ENCODE measurements around the gene PHF2.

PHF2 gene

DNA sequence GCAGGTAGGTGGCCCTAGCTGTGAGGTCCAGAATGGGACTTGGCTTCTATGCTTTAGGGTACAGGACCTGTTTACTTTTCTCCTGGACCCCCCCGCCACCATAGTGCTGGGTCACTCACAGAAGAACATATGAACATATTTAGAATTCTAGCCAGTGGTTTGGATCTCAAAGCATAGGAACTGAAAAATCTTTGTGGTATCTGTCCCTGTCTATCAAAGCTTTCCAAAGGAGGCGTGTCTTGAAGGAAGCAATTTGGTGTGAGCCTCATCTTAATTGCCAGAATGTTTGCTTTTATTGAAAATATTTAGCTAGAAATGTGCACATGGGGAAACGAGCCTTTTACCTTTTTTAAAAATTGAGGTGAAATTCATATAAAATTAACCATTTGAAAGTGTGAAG is 6.2 kb downstream of the PHF2 start:
- in situ Hi-C loops (cut with MboI; ENCODE audit: low pct_unique_long_range_greater_than_20kb, low sequenced_read_pairs, unreplicated experiment) = no loop called here
- DNase-seq (ENCODE audit: low spot score) = no peak
- TF ChIP-seq, protein P1, sequence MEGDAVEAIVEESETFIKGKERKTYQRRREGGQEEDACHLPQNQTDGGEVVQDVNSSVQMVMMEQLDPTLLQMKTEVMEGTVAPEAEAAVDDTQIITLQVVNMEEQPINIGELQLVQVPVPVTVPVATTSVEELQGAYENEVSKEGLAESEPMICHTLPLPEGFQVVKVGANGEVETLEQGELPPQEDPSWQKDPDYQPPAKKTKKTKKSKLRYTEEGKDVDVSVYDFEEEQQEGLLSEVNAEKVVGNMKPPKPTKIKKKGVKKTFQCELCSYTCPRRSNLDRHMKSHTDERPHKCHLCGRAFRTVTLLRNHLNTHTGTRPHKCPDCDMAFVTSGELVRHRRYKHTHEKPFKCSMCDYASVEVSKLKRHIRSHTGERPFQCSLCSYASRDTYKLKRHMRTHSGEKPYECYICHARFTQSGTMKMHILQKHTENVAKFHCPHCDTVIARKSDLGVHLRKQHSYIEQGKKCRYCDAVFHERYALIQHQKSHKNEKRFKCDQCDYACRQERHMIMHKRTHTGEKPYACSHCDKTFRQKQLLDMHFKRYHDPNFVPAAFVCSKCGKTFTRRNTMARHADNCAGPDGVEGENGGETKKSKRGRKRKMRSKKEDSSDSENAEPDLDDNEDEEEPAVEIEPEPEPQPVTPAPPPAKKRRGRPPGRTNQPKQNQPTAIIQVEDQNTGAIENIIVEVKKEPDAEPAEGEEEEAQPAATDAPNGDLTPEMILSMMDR (IDR thresholded peaks at IDR 0.05; ENCODE audit: extremely low read depth, insufficient read depth, missing control alignments) = no peak

DNA sequence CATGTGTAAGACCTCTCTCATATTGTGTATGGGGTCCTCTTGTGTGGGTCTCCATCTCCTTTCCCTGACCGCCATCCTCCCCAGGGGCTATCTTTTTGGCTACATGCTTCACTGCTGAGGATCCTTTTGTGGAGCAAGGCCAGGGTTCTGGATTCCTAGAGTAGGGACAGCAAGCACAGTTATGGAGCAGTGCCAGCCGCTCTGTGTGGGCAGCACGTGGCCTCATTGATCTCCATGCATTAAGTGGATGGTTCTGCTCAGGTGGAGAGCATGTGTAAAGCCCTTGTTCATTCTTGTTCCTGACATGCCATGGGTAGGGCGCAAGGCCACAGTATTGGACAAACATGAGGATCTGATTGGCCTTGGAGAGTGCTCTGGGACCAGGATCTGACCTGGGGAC is 8.9 kb downstream of the PHF2 start:
- DNase-seq (ENCODE audit: low spot score) = no peak
- TF ChIP-seq, protein P1 (IDR thresholded peaks at IDR 0.05; ENCODE audit: extremely low read depth, insufficient read depth, missing control alignments) = no peak
- in situ Hi-C loops (cut with MboI; ENCODE audit: low pct_unique_long_range_greater_than_20kb, low sequenced_read_pairs, unreplicated experiment) = no loop called here

DNA sequence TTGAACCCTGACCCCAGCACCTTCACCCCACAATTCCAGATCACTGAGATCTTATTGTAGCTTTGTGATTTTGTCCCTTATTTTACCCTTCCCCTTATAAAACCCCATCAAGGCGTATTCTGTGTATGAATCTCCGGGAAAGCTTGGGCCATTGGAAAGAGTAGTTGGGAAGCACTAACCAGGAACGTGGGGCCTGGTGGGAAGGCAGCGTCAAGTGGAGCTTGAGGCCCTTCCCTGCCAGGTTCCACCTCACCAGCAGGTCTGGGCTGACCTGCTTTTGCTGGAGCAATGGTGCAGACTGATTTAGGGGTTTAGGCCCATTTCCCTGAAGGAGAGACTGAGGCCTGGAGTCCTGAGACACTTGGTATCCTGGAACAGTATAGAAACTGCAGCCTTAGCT is 9.3 kb downstream of the PHF2 start:
- no peak for DNase-seq (ENCODE audit: low spot score)
- TF ChIP-seq, protein P1 (IDR thresholded peaks at IDR 0.05; ENCODE audit: extremely low read depth, insufficient read depth, missing control alignments) = no peak
- in situ Hi-C loops (cut with MboI; ENCODE audit: low pct_unique_long_range_greater_than_20kb, low sequenced_read_pairs, unreplicated experiment) = no loop called here

DNA sequence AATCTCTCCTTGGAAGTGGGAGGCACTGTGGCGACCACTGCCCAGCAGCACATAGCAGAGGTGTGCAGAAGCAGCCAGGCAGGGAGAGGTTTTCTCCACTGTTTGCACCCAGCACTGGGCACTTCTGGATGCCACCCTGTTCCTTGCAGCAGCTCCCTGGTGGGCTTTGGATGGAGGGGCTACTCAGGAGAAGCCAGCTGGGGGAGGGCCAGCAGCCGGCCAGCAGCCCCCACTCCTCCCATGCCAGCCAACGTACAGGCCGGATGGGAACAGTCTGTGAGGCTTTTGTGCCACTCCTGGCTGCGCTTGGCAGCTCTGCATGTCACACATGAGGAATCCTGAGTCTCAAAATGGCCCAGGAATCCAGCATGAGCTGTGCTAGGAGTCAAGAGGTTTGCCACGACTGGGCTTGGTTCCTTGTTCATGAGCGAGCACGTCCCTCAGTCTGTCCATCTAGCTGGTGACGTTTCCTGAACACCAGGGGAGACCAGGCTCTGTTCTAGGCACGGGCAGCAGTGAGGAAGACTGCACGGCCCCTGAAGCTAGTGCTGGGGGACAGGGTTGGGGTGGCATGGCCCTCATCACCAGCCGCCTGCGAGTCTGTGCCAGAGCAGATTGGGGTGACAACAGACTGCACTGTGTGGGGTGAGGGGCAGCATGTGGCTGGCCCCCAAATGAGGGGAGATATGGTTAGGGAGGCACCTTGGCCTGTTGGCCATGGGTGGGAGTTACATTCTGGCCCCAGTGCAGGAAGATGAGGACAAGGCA is 10.1 kb downstream of the PHF2 start:
- no peak for DNase-seq (ENCODE audit: low spot score)
- in situ Hi-C loops (cut with MboI; ENCODE audit: low pct_unique_long_range_greater_than_20kb, low sequenced_read_pairs, unreplicated experiment) = no loop called here
- TF ChIP-seq, protein P1 (IDR thresholded peaks at IDR 0.05; ENCODE audit: extremely low read depth, insufficient read depth, missing control alignments) = no peak

DNA sequence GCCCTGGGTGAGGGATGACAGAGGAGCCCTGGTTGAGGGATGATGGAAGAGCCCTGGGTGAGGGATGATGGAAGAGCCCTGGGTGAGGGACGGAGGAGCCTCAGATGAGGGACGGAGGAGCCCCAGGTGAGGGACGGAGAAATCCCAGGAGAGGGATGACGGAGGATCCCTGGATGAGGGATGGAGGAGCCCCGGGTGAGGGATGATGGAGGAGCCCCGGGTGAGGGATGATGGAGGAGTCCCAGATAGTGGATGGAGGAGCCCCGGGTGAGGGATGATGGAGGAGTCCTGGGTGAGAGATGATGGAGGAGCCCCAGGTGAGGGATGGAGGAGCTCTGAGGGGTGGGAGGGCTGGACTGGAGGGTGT is 10.9 kb downstream of the PHF2 start:
- TF ChIP-seq, protein P1 (IDR thresholded peaks at IDR 0.05; ENCODE audit: extremely low read depth, insufficient read depth, missing control alignments) = no peak
- no peak for DNase-seq (ENCODE audit: low spot score)
- in situ Hi-C loops (cut with MboI; ENCODE audit: low pct_unique_long_range_greater_than_20kb, low sequenced_read_pairs, unreplicated experiment) = no loop called here

DNA sequence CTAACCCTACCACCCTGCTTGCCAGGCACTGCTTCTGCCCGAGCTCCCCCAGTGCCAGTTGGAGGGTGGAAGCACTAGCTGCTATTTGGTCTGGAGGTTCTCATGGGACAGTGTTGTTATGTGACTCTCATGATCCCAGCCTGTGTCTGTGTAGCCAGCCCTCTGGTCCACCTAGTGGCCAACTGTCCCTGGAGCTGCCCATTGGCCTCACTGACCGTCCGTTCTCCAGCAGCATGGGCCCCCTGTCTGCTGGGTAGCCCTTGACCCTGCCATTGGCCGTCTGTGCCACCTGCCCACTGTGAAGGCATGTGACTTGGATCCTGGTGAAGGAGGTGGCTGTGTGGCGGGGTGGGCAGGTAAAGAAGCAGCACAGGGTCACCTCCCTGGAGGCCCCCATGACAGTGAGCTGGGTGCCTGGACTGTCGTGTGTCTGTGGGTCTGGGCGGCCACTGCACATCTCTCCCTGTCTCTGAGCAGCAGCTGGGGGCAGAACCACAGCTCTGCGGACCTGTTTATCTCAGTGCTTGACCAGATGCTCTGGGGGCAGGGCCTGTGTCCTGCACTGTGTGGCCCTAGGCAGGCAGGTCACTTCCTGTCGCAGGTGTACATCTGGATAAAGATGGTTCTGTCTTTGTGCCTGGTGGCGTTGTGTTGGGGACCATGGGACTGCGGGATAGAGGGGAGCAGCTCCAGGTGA is 11.4 kb downstream of the PHF2 start:
- TF ChIP-seq, protein P1 (IDR thresholded peaks at IDR 0.05; ENCODE audit: extremely low read depth, insufficient read depth, missing control alignments) = no peak

More for the DNA sequence above, 11.4 kb downstream of the PHF2 start:
- in situ Hi-C loops (cut with MboI; ENCODE audit: low pct_unique_long_range_greater_than_20kb, low sequenced_read_pairs, unreplicated experiment) = no loop called here
- no peak for DNase-seq (ENCODE audit: low spot score)
